Endothelial cell of umbilical vein (primary cell): Measurements from ENCODE around the gene ABR. TPM values are rescaled to one million over a fixed set of nuclear protein-coding genes. Genes with fewer than 3 reads are reported as not detected.
A peak's percentile ranks its signal among the peaks of the same experiment; 100 is the strongest.

ENCODE experiments used
- BruUV-seq: library from RNA; stranded (reverse); fragments of 400-500 nt; replicated peaks from 2 replicates; lab custom pipeline; 2021; lab: Mats Ljungman, UMichigan
- CTCF ChIA-PET: fragments of 300-600, 350-600 bp; sonication (Branson Sonifier 250); formaldehyde crosslinking; loops from one replicate; lab custom pipeline; 2021; ENCODE audit warnings: antibody characterized with exemption, inconsistent platforms; lab: Charles Lee
- POLR2A ChIA-PET: fragments of 300-600, 350-600 bp; sonication (Branson Sonifier 250); formaldehyde crosslinking; loops from one replicate; lab custom pipeline; 2021; ENCODE audit warnings: antibody characterized with exemption, inconsistent platforms; lab: Charles Lee
- DNase-seq: peaks from one replicate; pipeline ENCODE4 v3.0.0-alpha.2; 2011; ENCODE audit warnings: low read depth, low spot score
- FAIRE-seq: peaks from 2 replicates; lab custom pipeline; 2011; peaks lifted over from hg19 to GRCh38; lab: Jason Lieb, UNC
- H2AFZ ChIP-seq: 2 replicates; pipeline ENCODE4 v1.6.0; 2012; ENCODE audit warnings: low read depth, low read length, control low read depth, inconsistent platforms
- H3K27ac ChIP-seq: 2 replicates; pipeline ENCODE4 v1.5.1; 2011; ENCODE audit warnings: low read depth, mild to moderate bottlenecking, control low read depth, low read length, moderate library complexity; ENCODE audit not compliant: insufficient read depth
- H3K27me3 ChIP-seq, 2 experiments: 2 replicates each; pipeline versions ENCODE4 v1.6.0 to v1.6.1; 2011; ENCODE audit warnings: low read length in 2 of 2, mixed read lengths in 1 of 2; ENCODE audit not compliant: control insufficient read depth in 2 of 2, insufficient read depth in 2 of 2
- H3K36me3 ChIP-seq, 2 experiments: 2 replicates in 1 of 2; 3 replicates in 1 of 2; pipeline ENCODE4 v1.5.1; 2011; ENCODE audit warnings: low read length in 2 of 2, mild to moderate bottlenecking in 1 of 2, moderate library complexity in 1 of 2; ENCODE audit not compliant: control insufficient read depth in 2 of 2, insufficient read depth in 2 of 2; ENCODE audit errors: extremely low read depth in 1 of 2
- H3K4me1 ChIP-seq: 3 replicates; pipeline ENCODE4 v1.5.1; 2011; ENCODE audit warnings: mild to moderate bottlenecking, low read length; ENCODE audit not compliant: control insufficient read depth, insufficient read depth; ENCODE audit errors: extremely low read depth
- H3K4me2 ChIP-seq: 2 replicates; pipeline ENCODE4 v1.6.1; 2011; ENCODE audit warnings: low read length, control low read depth, mixed read lengths; ENCODE audit not compliant: insufficient read depth
- H3K4me3 ChIP-seq, 3 experiments: fragments of 200-600 bp in 1 of 3; sonication (generic), shearing (Covaris generic) in 1 of 3; replicated peaks in 1 of 3; 2 replicates each; pipeline ENCODE4 v1.5.1; 2011 to 2016; ENCODE audit warnings: control low read depth in 3 of 3, low read length in 3 of 3, mild to moderate bottlenecking in 2 of 3, inconsistent platforms in 1 of 3, low read depth in 1 of 3, moderate library complexity in 1 of 3; ENCODE audit not compliant: insufficient read depth in 1 of 3
- H3K79me2 ChIP-seq: 2 replicates; pipeline ENCODE4 v1.6.0; 2012; ENCODE audit warnings: low read length, inconsistent platforms; ENCODE audit not compliant: control insufficient read depth, insufficient read depth
- H3K9ac ChIP-seq: replicated peaks from 2 replicates; pipeline ENCODE3; 2011; ENCODE audit warnings: low read length, control low read depth; ENCODE audit not compliant: insufficient read depth; ENCODE audit errors: extremely low read depth
- H3K9me1 ChIP-seq: replicated peaks from 3 replicates; pipeline ENCODE4 v1.6.0; 2011; ENCODE audit warnings: mild to moderate bottlenecking, low read length; ENCODE audit not compliant: control insufficient read depth, insufficient read depth; ENCODE audit errors: extremely low read depth
- H3K9me3 ChIP-seq: replicated peaks from 2 replicates; pipeline ENCODE4 v1.5.1; 2012; ENCODE audit warnings: low read length, inconsistent platforms; ENCODE audit not compliant: control insufficient read depth, insufficient read depth
- H4K20me1 ChIP-seq: replicated peaks from 2 replicates; pipeline ENCODE3; 2011; ENCODE audit warnings: mild to moderate bottlenecking, low read length; ENCODE audit not compliant: control insufficient read depth, insufficient read depth; ENCODE audit errors: extremely low read depth
- EZH2 ChIP-seq: IDR thresholded peaks from 2 replicates; pipeline ENCODE4 v1.6.1; 2012; ENCODE audit warnings: borderline replicate concordance, low read depth, mild to moderate bottlenecking, moderate library complexity, low read length, inconsistent platforms; ENCODE audit not compliant: severe bottlenecking
- FOS ChIP-seq: IDR thresholded peaks from 2 replicates; pipeline ENCODE4 v1.6.1; 2011; ENCODE audit warnings: mild to moderate bottlenecking, low read length, moderate library complexity, borderline replicate concordance; ENCODE audit not compliant: insufficient read depth
- GATA2 ChIP-seq: IDR thresholded peaks from 2 replicates; pipeline ENCODE4 v1.7.0; 2011; ENCODE audit warnings: low read depth, mild to moderate bottlenecking, moderate library complexity, mixed read lengths, low read length; ENCODE audit not compliant: insufficient read length, insufficient read depth
- JUN ChIP-seq: IDR thresholded peaks from 2 replicates; pipeline ENCODE4 v1.6.1; 2011; ENCODE audit warnings: borderline replicate concordance, low read depth; ENCODE audit not compliant: insufficient read length, insufficient read depth
- MYC ChIP-seq: IDR thresholded peaks from one replicate; pipeline ENCODE4 v1.6.1; 2011; ENCODE audit warnings: mild to moderate bottlenecking, low read depth, low read length
- POLR2A ChIP-seq: IDR thresholded peaks from 2 replicates; pipeline ENCODE4 v1.6.1; 2012; ENCODE audit warnings: low read depth, mild to moderate bottlenecking, control low read depth, low read length
- POLR2AphosphoS5 ChIP-seq: IDR thresholded peaks from 2 replicates; pipeline ENCODE4 v1.6.1; 2012; ENCODE audit warnings: low read depth, mild to moderate bottlenecking, control low read depth, low read length, moderate library complexity; ENCODE audit not compliant: insufficient read depth
- dilution Hi-C: fragments of 300-500 bp; cut with MboI; formaldehyde crosslinking; loops from one replicate; pipeline ENCODE4 v1.15.0; 2019; ENCODE audit warnings: low sequenced_read_pairs; ENCODE audit not compliant: extremely low pct_ligation_motif_present
- intact Hi-C: fragments of 100-400 bp; cut with micrococcal nuclease; formaldehyde crosslinking; loops from one replicate; pipeline ENCODE4 v1.10.0; 2022
- polyA plus RNA-seq, 4 experiments: library from polyadenylated mRNA; depleted of rRNA in 3 of 4; stranded (reverse) in 3 of 4; unstranded in 1 of 4; fragments of >200 nt; gene quantifications; 2 replicates each; pipeline versions ENCODE4 v1.2.1 to v1.2.3, GENCODE V29; 2011 to 2012; ENCODE audit warnings: missing spikeins in 1 of 4
- total RNA-seq: library from RNA; stranded (reverse); gene quantifications from 2 replicates; pipeline ENCODE4 v1.2.3, GENCODE V29; 2021
- TF ChIP-seq, protein P1 (sequence below), 2 donors: IDR thresholded peaks; 1 replicate in 1 of 2; 2 replicates in 1 of 2; pipeline ENCODE4 v1.5.1; 2011; ENCODE audit warnings: low read length in 2 of 2, mild to moderate bottlenecking in 2 of 2, moderate library complexity in 2 of 2, control low read depth in 1 of 2, inconsistent platforms in 1 of 2, low read depth in 1 of 2; ENCODE audit not compliant: insufficient read depth in 1 of 2; ENCODE audit errors: extremely low read depth in 1 of 2
- TF ChIP-seq, protein P2 (sequence below): IDR thresholded peaks from 2 replicates; pipeline ENCODE4 v1.6.1; 2011; ENCODE audit not compliant: insufficient read depth, insufficient read length

ABR gene
- total and polyA plus RNA-seq, 2 donors (not counting 3 experiments of a cell fraction or from before 2014, with no cell fraction given) = 83.5 to 96.8 TPM

DNA sequence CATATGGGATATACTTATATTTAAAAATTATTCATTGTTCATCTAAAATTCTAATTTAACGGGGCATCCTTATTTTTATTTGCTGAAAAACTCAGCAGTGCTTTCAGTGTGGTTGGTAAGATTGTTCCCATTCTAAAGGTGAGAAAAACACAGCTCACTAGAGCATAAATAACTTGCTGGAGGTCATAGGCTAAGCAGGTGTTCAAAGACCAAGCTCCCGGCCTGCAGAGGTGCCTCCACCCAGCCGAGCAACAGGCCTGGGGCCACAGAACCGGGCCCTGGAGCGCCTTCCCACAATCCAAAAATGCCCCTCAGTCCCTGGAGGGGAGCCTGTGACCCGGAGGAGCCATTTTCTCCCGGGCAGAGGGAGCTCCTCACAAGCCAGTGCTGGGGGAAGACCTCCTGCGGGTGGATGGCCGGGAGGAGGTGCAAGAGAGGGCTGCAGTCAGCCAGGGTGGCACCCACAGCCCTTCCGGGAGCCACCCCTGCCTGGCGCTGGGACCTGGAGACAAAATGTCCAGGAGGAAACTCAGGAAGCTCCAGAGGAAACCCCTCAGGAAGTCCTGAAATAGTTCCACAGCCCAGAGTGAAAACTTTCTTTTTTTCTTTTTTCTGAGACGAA is 14.7 kb downstream of the ABR start:
- no peaks in the 10 kb centered on the region for H4K20me1 ChIP-seq
- CTCF ChIA-PET = interaction anchor here (0.7 to 3.9 kb wide), 17 partner anchors 9 to 154 kb away, joined by 3 to 47 read pairs (median 5); partner anchors contain the start of gene ABR
- H3K79me2 ChIP-seq = no peaks in the 10 kb centered on the region
- no peak for TF ChIP-seq GATA2
- no peak for TF ChIP-seq FOS
- TF ChIP-seq, protein P1, sequence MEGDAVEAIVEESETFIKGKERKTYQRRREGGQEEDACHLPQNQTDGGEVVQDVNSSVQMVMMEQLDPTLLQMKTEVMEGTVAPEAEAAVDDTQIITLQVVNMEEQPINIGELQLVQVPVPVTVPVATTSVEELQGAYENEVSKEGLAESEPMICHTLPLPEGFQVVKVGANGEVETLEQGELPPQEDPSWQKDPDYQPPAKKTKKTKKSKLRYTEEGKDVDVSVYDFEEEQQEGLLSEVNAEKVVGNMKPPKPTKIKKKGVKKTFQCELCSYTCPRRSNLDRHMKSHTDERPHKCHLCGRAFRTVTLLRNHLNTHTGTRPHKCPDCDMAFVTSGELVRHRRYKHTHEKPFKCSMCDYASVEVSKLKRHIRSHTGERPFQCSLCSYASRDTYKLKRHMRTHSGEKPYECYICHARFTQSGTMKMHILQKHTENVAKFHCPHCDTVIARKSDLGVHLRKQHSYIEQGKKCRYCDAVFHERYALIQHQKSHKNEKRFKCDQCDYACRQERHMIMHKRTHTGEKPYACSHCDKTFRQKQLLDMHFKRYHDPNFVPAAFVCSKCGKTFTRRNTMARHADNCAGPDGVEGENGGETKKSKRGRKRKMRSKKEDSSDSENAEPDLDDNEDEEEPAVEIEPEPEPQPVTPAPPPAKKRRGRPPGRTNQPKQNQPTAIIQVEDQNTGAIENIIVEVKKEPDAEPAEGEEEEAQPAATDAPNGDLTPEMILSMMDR (IDR thresholded peaks at IDR 0.05; ENCODE audit: extremely low read depth in 1 of 2, insufficient read depth in 1 of 2, low read depth in 1 of 2, low read length in 2 of 2) = peak; percentile 11 to 25
- no peak for TF ChIP-seq EZH2
- TF ChIP-seq POLR2AphosphoS5 = peak; percentile 69
- no peak for TF ChIP-seq POLR2A
- no peak for TF ChIP-seq JUN
- no peak for TF ChIP-seq MYC
- TF ChIP-seq, protein P2, sequence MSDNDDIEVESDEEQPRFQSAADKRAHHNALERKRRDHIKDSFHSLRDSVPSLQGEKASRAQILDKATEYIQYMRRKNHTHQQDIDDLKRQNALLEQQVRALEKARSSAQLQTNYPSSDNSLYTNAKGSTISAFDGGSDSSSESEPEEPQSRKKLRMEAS = no peak
- H3K9me1 ChIP-seq = no peaks in the 10 kb centered on the region
- no peaks in the 10 kb centered on the region for H3K9me3 ChIP-seq
- no peak overlapping the region for H3K9ac ChIP-seq
- H3K27ac ChIP-seq = no peak overlapping the region
- peak; percentile 29 for DNase-seq
- no peaks in the 10 kb centered on the region for H3K36me3 ChIP-seq
- POLR2A ChIA-PET = no interaction called here
- H3K4me1 ChIP-seq = peaks cover 14% of the 10 kb centered on the region
- dilution Hi-C loops = no loop called here
- FAIRE-seq = peak; percentile 87
- H3K4me2 ChIP-seq = peak overlapping the region; percentile 31
- H3K4me3 ChIP-seq = no peak overlapping the region
- H2AFZ ChIP-seq = no peak overlapping the region
- H3K27me3 ChIP-seq = no peaks in the 10 kb centered on the region
- intact Hi-C loops = loop anchor here (1.0 kb wide), 1 partner anchor 22 kb away; no protein-coding TSS in a partner anchor
- no TSS peak for BruUV-seq
